HG03442 (cell line): Measurements from ENCODE around the gene CLEC4F.

Experiments
- ATAC-seq: cut with Tn5 transposase; IDR thresholded peaks from one replicate; pipeline ENCODE4 v1.9.1; 2021; ENCODE audit warnings: mild to moderate bottlenecking, moderate library complexity; ENCODE audit not compliant: unreplicated experiment

Gene CLEC4F

GRCh38 chr2:70820499-70820898 is at the start of gene CLEC4F:
TSS of gene CLEC4F (minus strand) at chr2:70820599. CDS start at chr2:70820523, 76 bp downstream.
- ATAC-seq: no peak

- no peak for ATAC-seq
Measured at GRCh38 chr2:70868970-70869369, 48.6 kb upstream of the CLEC4F start.

- no peak for ATAC-seq
Measured at GRCh38 chr2:70861777-70862625, 41.6 kb upstream of the CLEC4F start.

GRCh38 chr2:70855667-70856066 is 35.3 kb upstream of the CLEC4F start:
- no peak for ATAC-seq

- no peak for ATAC-seq
Measured at GRCh38 chr2:70854411-70854810, 34.0 kb upstream of the CLEC4F start.

GRCh38 chr2:70852824-70853223 is 32.4 kb upstream of the CLEC4F start:
- ATAC-seq: no peak

- peak; percentile 63 for ATAC-seq
Measured at GRCh38 chr2:70851704-70852103, 31.3 kb upstream of the CLEC4F start.

- no peak for ATAC-seq
Measured at GRCh38 chr2:70850925-70851324, 30.5 kb upstream of the CLEC4F start.

GRCh38 chr2:70842401-70842800 is 22.0 kb upstream of the CLEC4F start:
- no peak for ATAC-seq

GRCh38 chr2:70837980-70838925 is 17.9 kb upstream of the CLEC4F start:
- no peak for ATAC-seq

GRCh38 chr2:70835643-70836042 is 15.2 kb upstream of the CLEC4F start, which contains the start of gene CD207:
TSS of gene CD207 (minus strand) at chr2:70835816. CDS start at chr2:70835776, 40 bp downstream.
- no peak for ATAC-seq

GRCh38 chr2:70834881-70835280 is 14.5 kb upstream of the CLEC4F start:
- no peak for ATAC-seq

GRCh38 chr2:70834106-70834505 is 13.7 kb upstream of the CLEC4F start:
- ATAC-seq: no peak

- ATAC-seq: no peak
Measured at GRCh38 chr2:70833246-70833645, 12.8 kb upstream of the CLEC4F start.

- ATAC-seq: no peak
Measured at GRCh38 chr2:70832386-70832785, 12.0 kb upstream of the CLEC4F start.

GRCh38 chr2:70831861-70832260 is 11.5 kb upstream of the CLEC4F start:
- no peak for ATAC-seq

- no peak for ATAC-seq
Measured at GRCh38 chr2:70830366-70830765, 10.0 kb upstream of the CLEC4F start.

GRCh38 chr2:70829916-70830315 is 9.5 kb upstream of the CLEC4F start:
- ATAC-seq: no peak

GRCh38 chr2:70828914-70829824 is 8.8 kb upstream of the CLEC4F start:
- ATAC-seq: no peak

- ATAC-seq: no peak
Measured at GRCh38 chr2:70828115-70828514, 7.7 kb upstream of the CLEC4F start.

GRCh38 chr2:70827388-70827787 is 7.0 kb upstream of the CLEC4F start:
- no peak for ATAC-seq
